HG02763 (cell line): ENCODE measurements around the gene SLC27A3.

Experiments used
- ATAC-seq: cut with Tn5 transposase; IDR thresholded peaks from one replicate; pipeline ENCODE4 v1.9.1; 2021; ENCODE audit warnings: mild to moderate bottlenecking, moderate library complexity; ENCODE audit not compliant: unreplicated experiment

The SLC27A3 gene

GRCh38 chr1:153798468-153798780, 23.2 kb downstream of the SLC27A3 start:
- no peak for ATAC-seq

- ATAC-seq = no peak
Observed at GRCh38 chr1:153799016-153799415, 23.8 kb downstream of the SLC27A3 start.

- ATAC-seq = no peak
Observed at GRCh38 chr1:153799566-153800465, 24.6 kb downstream of the SLC27A3 start.

GRCh38 chr1:153800516-153800915, 25.3 kb downstream of the SLC27A3 start:
- ATAC-seq = no peak

- ATAC-seq = no peak
Observed at GRCh38 chr1:153801028-153801625, 25.9 kb downstream of the SLC27A3 start.

- ATAC-seq = no peak
Observed at GRCh38 chr1:153801786-153802697, 26.8 kb downstream of the SLC27A3 start.

GRCh38 chr1:153803470-153804056, 28.4 kb downstream of the SLC27A3 start:
- no peak for ATAC-seq

- ATAC-seq = no peak
Observed at GRCh38 chr1:153804112-153804511, 28.9 kb downstream of the SLC27A3 start.

GRCh38 chr1:153805042-153805745, 30.0 kb downstream of the SLC27A3 start:
- ATAC-seq = peak; percentile 91

- ATAC-seq = no peak
Observed at GRCh38 chr1:153805886-153806719, 30.9 kb downstream of the SLC27A3 start.

- ATAC-seq = no peak
Observed at GRCh38 chr1:153816283-153816889, 41.2 kb downstream of the SLC27A3 start.

GRCh38 chr1:153818876-153819275, 43.7 kb downstream of the SLC27A3 start:
- ATAC-seq = no peak

- no peak for ATAC-seq
Observed at GRCh38 chr1:153827168-153827964, 52.2 kb downstream of the SLC27A3 start.
